ENCODE results near the gene DOK7.
A peak's percentile ranks its signal among the peaks of the same experiment; 100 is the strongest.

Gene DOK7

DNA sequence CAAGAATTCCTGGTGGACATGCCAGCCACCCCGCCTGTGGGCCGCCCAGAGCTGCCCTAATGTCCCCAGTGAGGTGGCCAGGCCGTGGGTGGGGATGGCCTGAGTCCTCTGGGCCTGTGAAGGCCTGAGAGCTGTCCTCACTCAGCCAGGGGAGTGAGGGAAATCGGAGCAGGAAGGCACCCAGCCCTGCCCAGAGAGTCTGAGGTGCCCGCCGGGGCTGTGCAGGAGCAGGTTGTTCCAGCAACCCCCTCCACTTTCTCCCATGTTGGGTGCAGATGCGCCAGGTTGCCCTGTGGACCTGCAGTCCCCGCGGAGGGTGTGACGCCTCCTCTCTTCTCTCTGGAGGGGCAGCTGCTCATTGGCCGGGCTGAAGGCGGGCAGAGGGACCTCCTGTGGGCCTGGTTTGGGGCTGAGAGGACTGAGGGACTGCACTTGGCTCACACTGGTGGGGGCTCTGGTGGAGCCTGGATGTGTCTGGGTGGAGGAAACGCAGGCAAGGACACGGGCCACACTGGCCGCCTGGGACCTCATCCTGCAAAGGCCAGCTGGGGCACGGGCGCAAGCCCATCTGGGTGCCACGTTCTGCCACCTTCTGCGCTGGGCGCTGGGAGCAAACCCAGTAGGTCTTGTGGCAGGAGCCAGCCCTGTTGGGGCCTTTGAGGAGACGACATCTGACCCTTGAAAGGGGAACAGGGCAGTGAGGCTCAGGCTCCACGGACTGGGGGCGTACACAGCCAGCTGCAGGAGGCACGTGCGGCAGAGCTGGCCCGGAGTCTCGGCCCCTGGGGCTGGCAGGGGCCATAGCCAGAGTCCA is 14.0 kb downstream of the DOK7 start:
- DNase-seq: no peak

- no peak for DNase-seq
Measured at GRCh38 chr4:3477750-3478430, 14.8 kb downstream of the DOK7 start.

DNA sequence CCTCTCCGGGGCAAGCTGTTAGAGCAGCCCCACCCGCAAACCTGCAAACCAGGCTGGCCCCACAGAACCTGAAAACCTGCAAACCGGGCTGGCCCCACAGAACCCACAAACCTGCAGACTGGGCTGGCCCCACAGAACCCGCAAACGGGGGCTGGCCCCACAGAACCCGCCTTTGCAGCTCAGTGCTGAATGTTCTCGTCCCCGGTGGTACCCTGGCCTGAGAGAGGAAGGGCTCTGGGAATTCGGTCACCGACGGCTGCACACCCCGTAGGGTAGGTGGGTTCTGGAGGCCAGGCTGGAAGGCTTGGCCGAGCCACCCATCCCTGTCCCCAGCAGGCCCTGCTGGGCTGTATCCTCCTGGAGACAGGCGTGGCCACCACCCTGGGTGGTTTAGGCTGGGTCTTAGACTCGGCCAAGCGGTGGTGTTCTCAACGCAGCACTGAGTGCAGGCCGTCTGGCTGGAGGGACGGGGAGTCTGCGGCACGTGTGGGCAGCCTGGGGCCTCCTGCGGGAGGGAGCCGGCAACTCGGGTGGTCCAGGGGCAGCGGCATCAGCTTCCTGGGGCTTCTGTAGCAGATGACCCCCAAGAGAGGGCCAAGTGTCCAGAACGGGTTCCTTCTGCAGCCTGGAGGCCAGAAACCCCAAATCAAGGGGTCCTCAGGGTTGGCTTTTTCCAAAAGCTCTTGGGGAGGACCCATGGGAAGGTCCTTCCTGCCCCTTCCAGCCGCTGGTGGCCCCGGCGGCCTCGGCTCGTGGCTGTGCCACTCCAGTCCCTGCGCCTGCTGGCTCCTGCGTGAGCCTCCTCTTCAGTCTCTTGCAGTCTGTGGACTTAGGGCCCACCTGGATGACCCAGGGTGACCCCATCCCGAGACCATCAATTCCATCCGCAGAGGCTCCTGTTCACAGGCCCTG is 15.6 kb downstream of the DOK7 start:
- no peak for DNase-seq

- no peak for DNase-seq
Measured at GRCh38 chr4:3479358-3480101, 16.4 kb downstream of the DOK7 start.

DNA sequence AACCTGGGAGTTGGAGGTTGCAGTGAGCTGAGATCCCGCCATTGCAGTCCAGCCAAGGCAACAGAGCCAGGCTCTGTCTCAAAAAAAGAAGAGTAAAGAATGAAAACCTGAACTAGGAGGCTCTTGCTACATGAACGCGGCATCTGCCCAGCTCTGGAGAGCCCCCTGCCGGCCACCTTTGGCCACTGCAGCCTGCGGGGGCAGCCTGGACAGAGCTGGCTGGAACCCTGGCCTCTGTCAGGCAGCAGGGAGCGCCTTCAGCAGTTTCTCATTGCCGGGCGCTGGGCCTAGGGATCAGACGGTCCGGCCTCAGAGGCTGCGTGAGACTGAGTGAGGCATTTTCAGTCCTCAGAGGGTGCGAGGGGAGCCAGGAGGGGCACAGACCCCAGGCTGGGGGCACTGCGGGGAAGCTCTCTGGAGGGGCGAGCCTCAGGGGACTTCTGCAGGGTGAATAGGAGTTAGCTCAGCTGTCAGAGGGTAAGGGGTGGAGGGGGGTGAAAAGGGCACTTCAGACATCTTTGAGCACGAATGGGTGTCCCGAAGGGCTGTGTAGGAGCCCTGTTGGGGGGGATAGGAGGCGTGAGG is 17.5 kb downstream of the DOK7 start:
- peak; percentile 45 to 76 (median 54) for DNase-seq

DNA sequence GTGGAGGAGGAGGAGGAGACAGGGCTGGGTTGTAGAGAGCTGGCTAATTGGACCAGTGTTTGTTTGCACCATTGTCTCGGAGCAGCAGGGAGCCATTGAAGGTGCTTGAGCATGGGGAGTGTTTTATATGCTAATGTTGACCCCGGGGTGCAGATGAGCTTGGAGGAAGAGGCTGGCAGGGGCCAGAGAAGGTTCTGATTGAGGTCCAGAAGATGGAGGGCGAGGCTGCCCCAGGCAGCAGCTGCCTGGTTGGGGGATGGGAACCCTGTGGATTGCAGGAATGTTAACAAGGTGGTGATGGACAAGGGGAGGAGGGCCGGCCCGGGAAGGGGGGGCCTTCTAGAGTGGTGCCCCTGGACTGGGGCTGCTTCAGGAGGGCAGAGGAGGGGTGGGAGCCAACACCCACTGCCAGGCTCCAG is 18.0 kb downstream of the DOK7 start:
- DNase-seq: no peak

DNA sequence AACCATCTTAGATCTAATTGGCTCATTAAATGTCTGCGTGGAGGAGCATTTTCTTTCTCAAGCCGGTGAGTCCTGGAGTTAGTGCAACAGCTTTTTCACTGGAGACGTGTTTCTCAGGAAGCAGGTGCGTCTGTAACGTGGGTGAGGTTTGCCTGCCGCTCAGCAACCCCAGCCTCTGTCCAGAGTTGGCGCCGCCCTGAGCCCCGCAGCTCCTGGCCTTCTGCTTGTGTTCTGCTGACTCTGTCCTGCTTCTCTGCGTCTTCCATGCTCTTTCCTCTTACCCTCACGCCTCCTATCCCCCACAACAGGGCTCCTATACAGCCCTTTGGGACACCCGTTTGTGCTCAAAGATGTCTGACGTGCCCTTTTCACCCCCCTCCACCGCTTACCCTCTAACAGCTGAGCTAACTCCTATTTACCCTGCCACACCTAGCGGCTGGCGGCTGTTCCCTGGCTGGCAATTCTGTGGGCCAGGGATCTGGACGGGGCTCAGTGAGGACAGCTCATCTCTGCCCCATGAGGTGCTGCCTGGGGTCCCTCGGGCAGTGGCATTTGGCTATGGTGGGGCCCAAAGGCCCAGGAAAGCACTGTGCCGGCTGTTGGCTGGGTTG is 18.8 kb downstream of the DOK7 start:
- no peak for DNase-seq

GRCh38 chr4:3482707-3483106 is 19.6 kb downstream of the DOK7 start:
- DNase-seq: no peak

GRCh38 chr4:3483471-3483921 is 20.4 kb downstream of the DOK7 start:
- no peak for DNase-seq

DNA sequence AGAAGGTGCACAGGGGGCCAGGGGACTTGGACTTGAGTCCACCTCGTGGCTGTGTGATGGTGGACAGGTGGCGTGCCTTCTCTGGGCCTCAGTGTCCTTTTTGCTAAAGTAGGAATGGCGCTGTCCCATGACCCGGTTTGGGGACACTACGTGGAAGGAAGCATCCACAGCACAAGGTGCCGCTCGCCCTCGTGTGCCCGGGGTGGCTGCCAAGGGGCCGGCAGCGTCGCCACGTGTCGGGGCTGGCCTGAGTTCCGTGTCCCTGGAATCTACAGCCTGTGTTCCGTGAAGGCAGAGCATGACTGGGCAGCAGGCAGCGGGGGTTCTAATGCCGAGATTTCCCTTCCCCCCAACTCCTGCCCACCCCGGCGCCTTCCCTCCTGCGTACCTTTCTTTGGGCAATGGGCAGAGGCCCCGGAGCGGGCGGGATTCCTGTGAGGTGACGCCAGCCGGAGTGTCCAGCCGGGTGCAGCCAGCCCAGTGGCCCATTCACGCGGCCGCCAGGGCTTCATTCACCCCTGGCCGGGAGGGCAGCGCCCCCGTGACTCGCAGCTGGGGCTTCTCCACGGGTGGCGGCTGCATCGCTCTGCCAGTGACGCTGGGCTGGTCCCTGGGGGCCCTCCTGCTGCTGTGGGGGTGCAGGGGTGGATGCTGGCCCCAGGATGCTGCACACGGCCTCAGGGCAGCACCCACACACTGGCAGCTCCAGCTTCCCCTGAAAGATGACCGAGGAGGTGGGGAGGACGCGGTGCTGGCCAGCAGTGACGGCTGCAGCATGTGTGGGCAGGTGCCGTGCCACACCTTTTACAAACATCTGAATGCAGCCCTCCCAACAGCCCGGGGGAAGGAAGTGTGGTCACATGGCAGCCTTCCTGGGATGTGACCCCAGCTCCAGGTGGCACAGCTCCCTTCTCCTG is 21.2 kb downstream of the DOK7 start:
- DNase-seq: no peak

DNA sequence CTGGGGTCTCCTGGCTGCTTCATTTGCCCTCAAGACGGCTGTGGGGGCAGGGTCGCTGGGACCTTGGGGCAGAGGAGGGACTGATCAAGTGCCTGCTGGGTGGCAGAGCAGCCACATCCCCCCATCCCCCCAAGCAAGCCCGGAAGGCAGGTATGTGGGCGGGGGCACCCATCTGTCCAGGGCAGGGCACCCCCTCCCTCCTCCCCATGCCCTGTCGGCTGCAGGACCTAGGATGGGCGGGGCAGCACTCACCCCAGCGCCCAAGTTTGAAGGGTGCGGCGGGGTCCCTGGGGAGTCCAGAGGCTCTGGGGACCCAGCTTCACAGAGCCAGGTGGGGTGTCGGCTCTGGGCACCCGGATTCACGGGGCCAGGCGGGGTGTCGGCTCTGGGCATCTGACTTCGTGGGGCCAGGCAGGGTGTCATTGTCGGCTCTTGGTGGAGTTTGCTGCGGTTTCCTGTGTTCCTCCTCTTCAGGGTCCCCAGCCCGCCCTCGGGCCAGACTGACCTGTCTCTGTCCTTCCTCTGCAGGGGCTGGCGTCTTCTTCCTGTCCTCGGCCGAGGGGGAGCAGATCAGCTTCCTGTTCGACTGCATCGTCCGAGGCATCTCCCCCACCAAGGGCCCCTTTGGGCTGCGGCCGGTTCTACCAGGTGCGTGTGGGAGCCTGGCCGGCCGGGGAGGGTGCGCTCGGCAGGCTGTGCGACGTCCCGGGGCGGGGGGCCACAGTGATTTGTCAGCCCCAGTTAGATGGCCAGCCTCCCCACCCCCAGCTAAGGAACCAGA is 22.1 kb downstream of the DOK7 start:
- no peak for DNase-seq

DNA sequence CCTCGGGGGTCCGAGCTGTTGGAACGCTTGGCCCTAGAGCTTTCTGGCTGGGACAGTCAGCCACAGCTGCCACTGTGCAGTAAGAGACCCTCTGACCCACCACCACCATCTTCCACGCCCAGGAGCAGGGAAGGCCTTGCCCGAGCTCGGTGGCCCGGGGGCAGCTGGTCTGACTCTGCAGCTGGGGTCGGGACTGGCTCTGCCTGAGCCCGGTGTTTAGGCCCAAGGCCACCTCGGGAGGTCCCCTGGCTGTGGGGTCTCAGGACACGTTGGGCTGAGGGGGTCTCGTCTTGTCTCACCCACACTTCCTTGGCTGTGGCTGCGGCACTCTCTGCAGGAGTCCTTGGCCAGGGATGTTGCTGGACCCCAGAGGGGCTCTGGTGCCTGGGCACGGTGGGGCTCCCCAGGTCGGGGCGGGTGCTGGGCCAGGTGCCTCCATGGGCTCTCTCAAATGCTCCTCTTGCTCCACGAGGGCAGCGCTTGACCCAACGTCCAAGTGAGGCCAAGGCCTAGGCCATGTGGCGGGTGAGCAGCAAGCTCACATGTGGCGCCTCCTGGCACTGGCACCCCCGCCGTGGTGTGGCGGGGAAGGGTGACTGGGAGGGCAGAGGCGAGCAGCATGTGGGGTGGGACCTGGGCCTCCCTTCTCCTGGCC is 22.9 kb downstream of the DOK7 start:
- DNase-seq: no peak

DNA sequence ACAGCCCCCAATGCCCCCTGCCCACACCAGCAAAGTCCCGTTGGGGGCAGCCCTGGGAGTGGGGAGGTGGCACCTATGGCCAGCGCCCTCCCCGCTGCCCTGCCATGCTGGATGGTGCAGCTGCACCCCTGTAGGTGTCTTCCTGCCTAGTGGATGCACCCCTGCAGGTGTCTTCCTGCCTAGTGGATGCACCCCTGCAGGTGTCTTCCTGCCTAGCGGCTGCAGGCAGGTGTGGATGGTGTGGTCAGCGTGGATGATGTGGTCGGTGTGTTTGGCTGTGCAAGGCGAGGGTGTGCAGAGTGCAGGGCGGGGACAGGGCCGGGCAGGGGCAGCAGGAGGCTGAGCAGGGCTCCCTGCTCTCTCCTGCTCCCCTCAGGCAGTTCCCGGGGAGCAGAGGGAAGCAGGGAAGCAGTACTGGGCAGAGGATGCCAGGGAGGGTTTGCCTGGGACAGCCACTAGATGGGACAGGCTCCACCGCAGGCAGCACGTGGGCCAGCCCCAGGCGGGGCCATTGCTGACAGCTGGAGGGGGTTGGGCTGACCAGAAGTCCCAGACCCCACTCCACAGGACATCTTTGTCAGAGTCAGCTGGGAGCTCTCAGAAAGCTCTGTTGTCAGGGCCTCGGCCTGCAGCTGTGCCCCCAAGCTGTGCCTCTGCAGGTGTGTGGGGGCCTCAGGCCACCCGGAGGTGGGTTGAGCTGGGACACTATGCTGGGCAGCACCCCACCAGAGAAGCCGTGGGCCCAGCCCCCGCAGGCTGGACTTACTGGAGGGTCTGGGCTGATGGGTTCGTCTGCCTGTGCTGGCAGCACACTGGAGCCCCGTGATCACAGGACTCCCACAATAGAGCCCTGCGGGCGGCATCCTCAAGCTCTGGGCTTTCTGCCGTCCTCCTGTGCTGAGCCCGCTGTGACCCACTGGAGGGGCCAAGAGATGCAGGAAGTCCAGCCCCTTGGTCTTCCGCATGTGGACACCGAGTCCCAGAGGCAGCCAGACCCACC is 23.7 kb downstream of the DOK7 start:
- DNase-seq: no peak

GRCh38 chr4:3487861-3488260 is 24.8 kb downstream of the DOK7 start:
- DNase-seq: no peak

DNA sequence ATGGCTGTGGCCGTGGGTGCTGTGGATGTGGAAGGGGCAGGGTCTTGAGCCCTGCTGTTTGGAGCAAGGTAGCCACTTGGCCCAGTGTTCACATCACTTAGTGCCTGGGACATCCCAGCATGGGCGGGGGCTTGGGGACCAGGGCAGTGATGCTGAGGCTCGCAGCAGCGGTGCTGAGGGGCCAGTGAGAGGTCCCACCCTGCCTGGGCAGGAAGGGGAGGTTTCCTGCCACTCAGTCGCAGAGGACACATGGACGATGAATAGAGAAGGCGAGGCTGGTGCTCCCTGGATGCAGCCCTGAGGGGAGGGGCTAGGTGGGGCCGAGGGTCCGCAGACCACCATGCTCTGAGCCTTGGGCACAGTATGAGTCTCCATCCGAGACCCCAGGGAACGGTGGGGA is 25.7 kb downstream of the DOK7 start:
- DNase-seq: no peak

DNA sequence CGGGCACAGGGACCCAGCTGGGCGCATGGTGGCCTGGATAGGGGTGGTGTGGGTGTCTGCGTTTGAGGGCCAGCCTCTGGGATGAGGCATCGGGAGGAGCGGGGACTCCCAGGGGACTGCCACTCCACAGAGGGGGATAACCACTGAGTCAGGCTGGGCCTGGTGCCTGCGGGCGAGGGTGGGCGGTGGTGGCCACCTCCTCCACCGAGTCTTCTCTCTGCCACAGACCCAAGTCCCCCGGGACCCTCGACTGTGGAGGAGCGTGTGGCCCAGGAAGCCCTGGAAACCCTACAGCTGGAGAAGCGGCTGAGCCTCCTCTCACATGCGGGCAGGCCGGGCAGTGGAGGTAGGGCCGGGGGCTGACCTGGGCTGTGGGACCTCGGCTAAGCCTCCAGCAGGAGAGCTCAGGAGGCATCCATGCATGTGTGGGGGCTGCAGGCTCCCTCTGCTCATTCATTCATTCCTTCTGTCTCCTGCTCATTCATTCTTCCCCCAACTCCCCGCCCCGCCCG is 26.4 kb downstream of the DOK7 start:
- no peak for DNase-seq

DNA sequence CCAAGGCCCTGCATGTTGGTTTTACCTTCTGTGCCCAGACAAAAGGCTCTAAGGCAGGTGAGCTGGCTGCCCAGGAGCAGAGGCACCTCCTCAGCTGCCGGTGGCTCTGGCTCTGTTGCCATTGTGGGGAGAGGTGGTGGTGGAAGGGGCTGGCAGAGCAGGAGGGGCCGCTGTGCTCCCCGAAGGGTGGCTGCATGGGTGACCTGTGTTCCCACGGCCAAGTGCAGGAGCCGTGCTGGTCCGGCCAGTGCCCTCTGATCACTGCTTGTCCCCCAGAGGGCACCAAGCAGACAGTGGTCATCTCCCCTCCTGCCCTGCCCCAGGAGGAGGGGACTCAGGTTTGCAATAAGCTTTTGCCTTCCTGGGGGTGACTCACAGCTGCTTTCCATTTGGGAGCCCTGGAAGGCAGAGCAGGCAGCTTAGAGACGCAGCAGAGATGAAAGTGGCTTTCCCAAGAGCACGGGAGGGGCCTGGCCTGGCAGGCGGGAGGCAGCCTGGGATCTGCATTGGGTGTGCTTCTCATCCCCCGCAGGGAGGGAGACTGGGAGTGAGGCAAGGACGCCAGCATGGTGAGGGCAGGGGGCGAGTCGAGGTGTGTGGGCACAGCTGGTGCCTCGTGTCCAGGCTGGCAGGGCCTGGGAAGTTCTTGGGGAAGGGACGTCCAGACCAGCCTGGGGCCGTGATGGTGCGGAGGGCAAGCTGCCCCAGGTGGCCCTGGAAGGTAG is 28.7 kb downstream of the DOK7 start:
- DNase-seq: no peak
